Right kidney (tissue), 1 donor: Measurements from ENCODE around the gene TMC8.
A peak's percentile ranks its signal among the peaks of the same experiment; 100 is the strongest.

ENCODE experiments used
- DNase-seq: peaks from one replicate; pipeline ENCODE4 v3.0.0-alpha.2; 2016

TMC8 gene

DNA sequence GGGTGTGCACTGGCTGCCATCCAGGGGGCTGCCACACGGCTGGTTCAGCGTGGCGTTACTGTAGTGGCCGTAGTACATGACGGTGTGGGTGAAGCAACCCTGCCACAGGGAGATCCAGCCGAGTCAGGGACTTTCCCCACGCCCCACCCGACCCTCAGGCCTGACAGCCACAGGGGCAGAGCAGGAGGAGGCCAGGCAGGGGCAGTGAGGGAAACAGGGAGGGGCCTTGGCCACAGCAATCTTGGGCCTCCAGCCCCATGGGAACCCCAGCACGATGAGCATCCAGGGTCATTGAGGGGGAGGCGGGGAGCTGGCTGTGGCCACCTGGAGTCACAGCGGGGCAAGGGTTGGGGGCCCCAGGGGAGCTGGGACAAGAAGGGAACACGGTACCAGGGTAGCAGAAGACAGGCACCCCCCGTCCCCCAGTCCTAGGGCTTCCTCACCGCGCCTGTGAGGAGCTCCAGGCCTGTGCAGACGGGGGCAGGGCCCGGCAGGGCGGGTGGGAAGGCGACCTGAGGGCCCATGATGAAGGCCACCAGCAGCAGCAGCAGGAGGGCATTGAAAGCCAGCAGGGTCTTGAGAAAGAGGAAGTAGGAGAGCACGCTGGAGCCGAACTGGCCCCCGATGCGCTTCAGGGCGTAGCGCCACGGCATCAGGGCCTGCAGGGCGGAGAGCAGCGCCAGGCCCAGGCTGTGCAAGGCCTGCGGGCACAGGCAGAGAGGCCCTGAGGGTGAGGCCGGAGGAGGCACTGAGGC lies 6.3 kb upstream of the TMC8 start:
- no peak for DNase-seq

DNA sequence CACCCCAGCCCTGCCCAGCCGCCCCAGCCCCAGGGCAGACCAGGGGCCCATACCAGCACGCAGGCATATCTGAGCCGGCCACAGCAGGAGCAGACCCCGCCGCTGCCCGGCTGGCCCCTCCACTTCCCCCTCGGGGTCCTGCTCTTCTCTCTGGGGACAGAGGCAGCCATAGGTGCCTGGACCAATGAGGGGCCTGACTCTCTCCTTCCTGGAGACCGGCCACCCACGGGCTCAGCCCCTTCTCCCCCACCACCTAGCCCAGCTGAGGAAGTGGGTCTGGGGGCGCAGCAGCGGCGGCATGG lies 5.8 kb upstream of the TMC8 start:
- no peak for DNase-seq

DNA sequence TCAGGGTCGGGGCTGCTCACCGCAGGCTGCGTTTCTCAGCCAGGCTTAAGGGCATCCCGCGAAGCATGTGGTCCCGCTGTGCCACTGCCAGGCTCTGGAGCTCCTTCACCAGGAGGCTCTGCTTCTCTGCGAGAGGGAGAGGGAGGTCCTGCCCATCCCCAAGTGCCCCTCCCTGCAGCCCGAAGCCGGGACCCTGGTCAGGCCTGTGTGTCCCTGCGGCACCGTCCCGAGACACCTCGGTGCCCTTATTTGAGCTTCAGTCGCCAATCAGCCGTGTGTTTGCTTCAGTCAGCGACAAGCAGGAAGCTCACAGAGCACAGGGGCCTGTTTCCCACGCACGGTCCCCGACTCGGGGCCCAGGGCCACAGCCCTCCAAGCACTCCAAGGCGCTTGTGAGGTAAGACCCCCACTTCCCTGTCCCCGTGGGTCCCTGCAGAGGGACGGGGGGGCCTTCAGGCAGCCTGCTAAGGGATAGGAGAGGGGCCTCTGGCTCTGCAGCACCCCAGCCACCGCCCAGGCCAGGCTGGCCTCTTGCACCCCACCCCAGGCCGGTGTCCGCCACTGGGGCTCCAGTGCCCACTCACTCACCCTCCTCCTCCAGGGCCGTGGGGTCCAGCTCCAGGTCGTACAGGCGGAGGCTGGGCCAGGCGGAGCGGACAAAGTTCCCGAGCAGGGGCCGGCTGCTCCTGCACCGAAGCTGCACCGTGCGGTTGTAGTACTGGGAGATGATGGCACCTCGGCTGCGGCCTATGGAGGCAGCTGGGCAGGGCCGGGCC lies 5.2 kb upstream of the TMC8 start:
- no peak for DNase-seq

GRCh38 chr17:78125976-78126894 lies 4.3 kb upstream of the TMC8 start:
- no peak for DNase-seq

GRCh38 chr17:78126895-78127238 lies 3.7 kb upstream of the TMC8 start:
- no peak for DNase-seq

GRCh38 chr17:78127239-78127887 lies 3.2 kb upstream of the TMC8 start:
- DNase-seq, result peak; percentile 76

- DNase-seq, result no peak
Measured at GRCh38 chr17:78127888-78128550, 2.6 kb upstream of the TMC8 start.

DNA sequence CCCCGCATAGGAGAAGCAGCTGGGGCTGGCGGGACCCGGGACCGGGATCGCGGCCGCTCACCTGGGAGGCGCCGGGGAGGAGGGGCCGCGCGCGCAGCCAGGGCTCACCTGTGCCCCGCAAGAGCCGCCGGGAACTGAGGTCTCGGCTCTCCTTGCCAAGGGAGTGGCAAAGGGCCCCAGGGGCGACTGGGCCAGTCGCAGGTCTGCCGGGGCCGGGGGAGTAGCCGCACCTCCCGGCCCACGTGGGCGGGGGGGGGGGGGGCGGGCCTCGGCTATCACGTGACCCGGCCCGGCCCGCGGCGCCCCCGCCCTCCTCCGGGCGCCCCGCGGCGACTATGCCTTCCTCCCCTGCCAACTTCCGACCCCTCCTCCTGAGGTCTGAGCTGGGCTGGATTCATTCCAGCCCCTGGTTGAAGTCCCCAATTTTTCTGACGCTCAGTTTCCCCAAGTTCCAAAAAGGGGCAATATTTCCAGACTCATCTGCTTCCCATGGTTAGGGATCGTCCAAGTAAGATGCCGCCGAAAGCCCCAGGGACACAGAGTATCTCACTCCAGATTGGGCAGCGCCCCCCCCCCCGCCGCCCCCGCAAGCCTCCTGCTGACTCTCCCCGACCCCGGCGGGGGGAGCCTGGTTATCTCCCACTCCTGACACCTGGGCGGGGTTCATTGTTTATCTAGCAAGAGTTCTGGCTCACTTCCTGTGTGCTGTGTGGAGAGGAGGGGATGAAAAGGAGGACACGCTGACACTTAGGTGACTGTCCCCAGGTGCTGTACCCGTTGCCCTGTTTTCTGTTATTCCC lies 1.8 kb upstream of the TMC8 start, which contains the start of gene TMC6:
TMC6 (minus strand) TSS at position 205 of the 800 bp plus-strand sequence. CDS start 1,923 bp downstream, outside the sequence.
- DNase-seq, result peak; percentile 81

- DNase-seq, result no peak
Measured at GRCh38 chr17:78129351-78130089, 1.1 kb upstream of the TMC8 start.

DNA sequence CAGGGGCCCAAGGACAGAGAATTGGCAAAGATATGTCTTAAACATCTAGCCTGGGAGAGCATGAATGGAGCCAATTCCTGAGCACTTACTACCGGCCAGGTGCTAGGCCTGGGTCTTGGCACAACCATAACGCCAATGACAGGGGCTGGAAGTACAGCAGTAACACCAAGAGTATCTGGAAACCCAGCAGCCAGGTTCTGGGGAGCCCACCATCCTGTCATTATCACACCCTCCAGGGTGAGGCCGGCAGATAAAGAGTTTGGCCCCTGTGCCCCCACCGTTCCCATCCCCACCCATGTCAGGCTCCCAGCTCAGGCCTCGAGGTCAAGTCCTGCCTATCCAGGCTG lies 508 bp upstream of the TMC8 start:
- no peak for DNase-seq

GRCh38 chr17:78131172-78132083 lies 857 bp downstream of the TMC8 start:
- DNase-seq, result peak; percentile 61

DNA sequence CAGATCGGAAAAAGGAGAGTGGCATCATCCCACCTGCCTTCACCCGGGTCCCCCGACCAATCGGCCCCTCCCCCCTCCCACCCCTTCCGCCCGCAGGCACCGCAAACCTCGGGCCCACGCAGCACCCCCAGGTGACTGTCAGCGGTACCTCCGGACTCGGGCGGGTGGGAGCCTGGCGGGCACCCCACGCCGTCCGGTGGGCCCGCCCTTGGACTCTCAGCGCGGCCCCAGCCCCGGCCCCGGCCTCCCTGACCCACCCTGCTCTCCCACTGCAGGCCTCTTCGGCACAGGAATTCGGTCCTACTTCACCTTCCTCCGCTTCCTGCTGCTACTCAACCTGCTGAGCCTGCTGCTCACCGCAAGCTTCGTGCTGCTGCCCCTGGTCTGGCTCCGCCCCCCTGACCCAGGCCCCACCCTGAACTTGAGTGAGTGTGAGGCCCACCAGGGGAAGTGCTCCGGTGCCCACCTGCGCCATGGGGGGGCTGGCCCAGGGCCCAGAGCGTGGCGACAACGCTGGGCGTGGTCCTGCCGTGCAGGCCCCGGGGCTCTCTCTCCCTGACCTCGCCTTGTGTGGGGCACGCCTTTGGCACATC lies 1.6 kb downstream of the TMC8 start:
- peak; percentile 61 for DNase-seq

DNA sequence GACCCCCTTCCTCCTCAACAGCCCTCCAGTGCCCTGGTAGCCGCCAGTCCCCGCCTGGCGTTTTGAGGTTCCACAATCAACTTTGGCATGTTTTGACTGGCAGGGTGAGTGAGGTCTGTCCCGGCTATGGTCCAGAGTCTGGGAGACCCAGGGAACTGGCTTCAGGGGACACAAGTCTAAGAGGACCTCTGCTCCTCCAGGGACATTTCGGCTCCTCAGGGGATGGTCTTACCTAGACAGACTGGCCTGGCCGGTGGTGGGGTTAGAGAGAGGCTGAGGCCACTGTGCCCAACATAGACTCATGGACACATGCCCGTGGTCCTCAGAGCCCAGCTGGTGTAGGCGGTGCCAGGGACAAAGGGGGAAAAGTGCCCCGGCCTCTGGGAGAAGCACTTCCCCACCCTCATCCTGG lies 2.2 kb downstream of the TMC8 start:
- no peak for DNase-seq

GRCh38 chr17:78133179-78133951 lies 2.8 kb downstream of the TMC8 start:
- no peak for DNase-seq

GRCh38 chr17:78133971-78134898 lies 3.7 kb downstream of the TMC8 start:
- DNase-seq, result no peak

DNA sequence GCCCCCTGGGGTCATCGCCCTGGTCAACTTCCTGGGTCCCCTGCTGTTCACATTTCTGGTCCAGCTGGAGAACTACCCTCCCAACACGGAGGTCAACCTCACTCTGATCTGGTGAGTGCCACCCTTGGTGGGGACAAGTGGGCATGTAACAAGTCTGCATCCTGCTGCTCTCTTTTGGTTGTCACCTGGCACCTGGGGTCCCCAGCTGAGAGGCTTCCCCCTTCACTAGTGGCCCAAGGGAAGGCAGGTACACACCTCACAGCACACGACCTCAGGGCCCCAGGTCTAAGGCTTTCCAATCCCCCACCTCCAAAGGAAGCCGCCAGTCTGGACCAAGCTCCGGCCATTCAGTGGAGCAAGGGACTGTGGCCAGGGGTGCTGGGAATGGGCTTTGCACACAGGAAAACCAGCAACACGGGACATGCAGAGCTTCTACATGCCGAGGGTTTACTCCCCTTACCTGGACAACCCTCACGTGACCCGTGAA lies 4.4 kb downstream of the TMC8 start:
- no peak for DNase-seq
